SKM-1 (cell line): ENCODE results near the gene TMEM135.

Source experiments
- DNase-seq: peaks from one replicate; lab custom pipeline; 2025; ENCODE audit not compliant: unreplicated experiment; lab: John Stamatoyannopoulos, UW

The TMEM135 gene

DNA sequence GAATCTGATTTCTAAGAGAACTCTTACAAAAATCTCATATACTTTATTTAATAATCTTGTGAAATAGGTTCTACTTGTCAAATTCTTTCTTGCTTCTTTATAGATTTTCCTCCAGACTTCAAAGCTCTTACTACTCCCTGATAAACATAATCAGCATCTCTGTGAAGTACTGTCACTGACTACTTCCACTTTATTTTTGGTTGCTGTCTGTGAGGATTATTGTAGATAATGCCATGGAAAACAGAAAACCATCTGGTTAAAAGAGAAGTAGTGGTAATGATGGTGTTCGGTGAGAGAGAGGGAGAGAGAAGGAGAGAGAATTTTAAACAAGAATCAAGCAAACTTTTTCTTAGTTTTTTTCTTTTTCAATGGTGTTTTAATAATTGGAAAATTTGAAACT lies 152.3 kb downstream of the TMEM135 start:
- DNase-seq: no peak

DNA sequence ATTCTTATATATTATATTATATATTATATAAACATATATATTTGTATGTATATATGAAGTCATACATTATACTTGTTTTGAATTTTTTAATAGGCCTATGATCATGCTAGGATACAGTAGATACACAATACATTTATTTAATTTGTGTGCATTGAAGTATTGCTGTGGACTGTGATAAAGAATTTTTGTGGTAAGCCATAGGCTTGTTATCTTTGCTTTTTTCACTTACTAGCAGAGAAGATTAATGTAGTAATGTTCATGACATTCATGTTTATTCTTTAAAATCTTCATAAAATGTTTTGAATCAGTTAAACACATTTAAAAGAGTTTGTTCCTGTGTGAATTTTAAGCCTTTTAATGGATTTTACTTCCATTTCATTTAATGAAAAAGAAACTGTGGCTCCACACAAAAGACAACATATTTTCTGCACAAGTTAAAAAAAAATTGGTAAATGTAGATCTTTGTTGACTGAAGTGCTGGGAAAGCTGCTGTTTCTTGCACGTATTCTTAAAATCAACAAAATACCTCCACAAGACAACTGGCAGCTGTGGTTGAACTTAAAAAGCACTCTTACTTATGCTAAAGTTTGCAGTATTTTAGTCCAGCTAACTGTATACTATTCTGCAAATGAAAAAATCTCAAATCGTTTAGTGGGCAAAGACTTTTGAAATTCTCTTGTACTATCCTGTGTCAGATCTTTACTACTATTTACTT lies 156.2 kb downstream of the TMEM135 start:
- no peak for DNase-seq

DNA sequence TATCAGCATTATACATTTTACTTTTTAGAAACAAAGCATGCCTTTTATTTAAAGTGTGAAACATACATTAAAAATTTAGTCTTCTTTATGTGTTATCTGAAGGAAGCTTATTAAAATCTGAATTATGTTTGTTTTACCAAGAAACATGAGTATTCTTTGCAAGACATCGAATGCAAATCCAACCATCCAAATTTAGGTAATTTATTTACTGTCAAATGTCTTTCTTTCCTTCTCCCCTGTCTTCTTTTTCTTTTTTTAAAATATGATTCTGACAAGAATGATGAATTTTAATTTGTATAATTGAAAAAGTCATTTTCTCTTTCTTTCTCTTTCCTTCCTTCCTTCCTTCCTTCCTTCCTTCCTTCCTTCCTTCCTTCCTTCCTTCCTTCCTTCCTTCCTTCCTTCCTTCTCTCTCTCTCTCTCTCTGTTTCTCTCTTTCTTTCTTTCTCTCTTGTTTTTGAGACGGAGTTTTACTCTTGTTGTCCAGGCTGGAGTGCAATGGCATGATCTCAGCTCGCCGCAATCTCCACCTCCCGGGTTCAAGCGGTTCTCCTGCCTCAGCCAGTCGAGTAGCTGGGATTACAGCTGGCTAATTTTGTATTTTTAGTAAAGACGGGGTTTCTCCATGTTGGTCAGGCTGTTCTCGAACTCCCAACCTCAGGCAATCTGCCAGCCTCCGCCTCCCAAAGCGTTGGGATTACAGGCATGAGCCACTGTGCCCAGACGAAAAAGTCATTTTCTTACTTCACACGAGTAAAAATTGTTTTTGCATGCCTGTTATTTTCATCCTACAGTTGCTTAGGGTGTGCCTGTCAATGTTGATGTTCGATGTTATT lies 157.5 kb downstream of the TMEM135 start:
- no peak for DNase-seq

DNA sequence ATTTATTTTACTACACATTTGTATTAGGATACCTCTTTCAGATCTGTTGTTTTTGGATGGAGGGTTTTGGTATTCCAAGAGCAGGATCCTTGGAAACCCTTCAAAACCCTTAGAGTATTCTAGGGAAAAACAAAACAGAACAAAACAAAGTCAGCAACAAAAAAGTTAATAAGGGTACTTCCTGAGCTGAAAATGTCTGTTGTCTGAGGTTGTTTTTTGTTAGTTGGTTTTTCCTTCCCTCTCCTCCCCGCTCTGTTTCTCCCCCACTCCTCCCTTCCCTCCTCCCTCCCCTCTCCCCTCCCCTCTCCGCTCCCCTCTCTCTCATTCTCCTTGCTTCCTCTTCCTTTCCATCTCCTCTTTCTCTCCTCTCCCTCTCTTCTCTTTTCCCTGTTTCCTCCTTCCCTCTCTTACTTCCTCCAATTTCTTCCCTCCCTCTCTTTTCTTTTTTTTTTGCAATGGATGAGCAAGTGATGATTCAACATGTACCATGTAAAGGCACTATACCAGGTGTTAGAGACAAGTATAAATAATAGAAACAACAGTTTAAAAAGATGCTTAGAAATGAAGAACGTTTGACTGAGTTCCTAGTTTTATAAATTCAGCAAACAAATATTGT lies 160.6 kb downstream of the TMEM135 start:
- DNase-seq: no peak

DNA sequence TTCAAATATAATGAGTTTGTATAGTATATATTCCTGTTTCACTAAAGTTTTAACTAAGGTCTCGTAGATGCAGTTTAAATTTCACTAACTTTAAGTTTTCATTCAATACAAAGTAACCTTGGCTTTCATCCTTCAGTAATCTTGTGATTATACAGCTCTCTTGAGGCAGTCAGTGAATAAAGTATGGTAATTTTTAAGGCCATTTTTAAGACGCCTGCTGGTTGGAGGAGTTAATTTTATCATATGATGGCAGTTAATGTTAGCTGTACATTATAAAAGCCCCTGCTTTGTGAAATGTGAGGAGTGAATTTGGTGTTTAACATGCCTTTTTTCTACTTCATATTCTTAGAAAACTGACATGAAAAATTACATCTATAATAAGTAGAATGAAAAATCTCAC lies 163.6 kb downstream of the TMEM135 start:
- no peak for DNase-seq

DNA sequence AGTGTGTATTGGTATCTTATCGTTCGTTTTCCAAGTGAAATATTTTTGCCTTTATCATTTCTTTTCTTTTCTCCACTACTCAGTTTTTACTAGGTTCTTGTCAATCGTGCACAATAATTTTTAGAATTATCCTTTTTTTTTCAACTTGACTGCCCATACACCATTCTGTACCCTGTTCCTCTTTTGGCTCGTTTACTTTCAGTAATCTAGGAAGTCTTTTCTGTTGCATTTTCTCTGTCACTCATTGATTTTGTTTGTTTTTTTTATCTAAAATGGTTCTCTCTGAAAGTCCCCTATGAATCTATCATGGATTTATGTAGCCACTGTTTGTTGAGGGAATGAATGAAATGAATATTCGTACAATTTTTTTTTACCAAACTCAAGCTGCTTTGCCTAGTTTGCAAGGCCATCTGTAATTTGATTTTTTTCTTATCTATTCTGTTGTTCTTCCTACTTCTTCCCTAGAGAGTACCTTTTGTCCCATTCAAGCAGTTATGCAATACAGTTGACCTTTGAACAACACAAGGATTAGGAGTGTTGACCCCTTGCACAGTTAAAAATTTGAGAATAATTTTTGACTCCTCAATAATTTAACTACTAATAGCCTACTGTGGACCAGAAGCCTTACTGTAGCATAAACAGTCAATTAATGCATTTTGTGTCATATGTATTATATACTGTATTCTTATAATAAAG lies 166.3 kb downstream of the TMEM135 start:
- no peak for DNase-seq

DNA sequence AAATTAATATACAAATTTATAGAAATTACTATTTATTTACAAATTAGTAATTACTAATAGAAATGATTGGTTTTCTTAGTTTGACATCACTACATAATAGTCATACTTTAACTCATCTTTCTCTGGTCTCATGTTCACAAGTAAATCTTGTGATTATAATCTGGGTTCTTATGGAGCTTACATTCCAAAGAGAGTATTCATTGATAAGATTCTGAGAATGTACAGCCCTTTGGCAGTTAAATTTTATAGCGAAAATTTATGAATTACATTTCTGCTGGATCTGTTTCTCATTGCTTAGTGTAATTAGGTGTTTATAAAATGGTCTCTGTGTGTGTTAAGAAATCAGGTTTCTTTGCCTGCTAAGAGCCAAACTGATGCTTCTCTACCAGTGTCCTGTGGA lies 175.2 kb downstream of the TMEM135 start:
- no peak for DNase-seq

DNA sequence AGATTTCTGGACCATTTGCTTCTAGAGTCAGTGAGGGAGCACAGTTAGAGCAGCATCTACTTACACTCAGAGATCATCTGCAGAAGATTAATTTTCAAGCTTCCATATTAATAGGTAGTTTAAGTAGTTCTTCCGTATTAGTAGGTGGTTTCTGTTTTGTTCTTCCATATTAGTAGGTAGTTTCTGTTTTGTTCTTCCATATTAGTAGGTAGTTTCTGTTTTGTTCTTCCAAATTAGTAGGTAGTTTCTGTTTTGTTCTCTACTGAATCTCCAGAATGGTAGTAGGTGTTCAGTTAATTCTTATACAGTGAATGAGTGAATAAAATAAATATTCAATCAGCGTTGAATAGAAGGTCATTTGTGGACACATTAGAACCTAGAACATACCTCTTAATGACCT lies 175.7 kb downstream of the TMEM135 start:
- DNase-seq: no peak

DNA sequence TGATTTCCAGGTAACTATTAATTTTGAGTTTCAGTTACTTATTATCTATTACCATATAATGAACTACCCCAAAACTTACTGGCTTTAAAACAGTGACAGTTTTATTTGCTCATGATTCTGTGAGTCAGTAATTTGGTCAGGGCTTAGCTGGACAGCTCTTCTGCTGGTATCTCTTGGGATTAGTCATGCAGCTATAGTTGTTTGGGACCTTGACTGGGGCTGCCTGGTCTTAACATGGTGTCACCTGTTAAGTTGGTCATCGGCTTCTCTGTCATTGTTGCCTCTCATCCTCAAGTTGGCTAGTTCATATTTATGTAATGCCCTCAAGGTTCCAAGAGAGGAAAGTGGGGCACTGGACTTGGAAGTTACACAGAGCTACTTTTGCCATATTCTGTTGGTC lies 177.5 kb downstream of the TMEM135 start:
- no peak for DNase-seq

DNA sequence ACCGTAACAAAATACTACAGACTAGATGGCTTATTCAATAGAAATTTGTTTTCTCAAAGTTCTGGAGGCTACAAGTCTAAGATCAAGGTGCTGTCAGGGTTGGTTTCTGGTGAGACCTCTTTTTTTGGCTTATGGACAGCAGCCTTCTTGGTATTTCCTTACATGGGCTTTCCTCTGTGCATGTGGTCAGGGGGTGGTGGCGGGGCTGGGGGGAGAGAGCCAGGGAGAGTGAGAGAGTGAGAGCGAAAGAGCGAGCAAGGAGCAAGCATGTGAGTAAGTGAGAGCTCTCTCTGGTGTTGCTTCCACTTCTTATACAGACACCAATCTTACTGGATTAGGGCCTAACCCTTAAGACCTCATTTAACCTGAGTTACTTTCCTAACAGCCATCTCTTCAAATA lies 181.5 kb downstream of the TMEM135 start:
- no peak for DNase-seq

DNA sequence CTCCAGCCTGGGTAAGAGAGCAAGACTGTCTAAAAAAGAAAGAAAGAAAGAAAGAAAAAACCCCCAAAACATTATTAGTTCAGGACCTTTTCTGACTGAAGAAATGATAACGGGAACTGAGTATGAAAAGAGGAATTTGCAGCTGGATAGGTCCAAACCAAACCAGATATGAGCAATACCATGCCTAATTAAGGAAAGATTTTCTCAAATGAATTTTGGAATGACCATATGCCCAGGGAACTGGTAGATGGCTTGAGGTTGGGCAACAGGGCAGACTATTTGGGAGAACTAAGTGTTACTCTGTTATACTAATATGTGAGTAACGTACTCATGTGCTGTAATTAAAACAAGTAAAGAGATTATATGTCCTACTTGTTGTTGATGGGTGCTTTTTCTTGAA lies 186.1 kb downstream of the TMEM135 start:
- no peak for DNase-seq

DNA sequence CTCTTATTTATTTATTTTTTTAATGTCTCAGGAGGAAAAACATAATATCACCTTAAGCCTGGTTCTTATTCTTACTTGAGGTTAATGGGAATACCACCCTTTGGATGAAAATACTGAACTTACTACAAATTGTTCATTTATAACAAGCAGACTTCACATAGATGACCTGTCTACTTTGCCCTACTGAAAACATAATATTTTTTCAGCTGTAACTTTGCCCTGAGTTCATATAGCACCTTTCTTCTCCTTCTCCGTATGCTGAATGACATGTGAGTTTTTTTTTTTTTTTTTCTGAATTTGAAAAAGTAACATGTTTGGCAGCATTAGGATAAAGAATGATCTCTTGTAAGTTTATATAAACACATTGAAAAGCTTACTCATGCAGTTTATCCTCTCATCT lies 186.8 kb downstream of the TMEM135 start:
- DNase-seq: no peak

DNA sequence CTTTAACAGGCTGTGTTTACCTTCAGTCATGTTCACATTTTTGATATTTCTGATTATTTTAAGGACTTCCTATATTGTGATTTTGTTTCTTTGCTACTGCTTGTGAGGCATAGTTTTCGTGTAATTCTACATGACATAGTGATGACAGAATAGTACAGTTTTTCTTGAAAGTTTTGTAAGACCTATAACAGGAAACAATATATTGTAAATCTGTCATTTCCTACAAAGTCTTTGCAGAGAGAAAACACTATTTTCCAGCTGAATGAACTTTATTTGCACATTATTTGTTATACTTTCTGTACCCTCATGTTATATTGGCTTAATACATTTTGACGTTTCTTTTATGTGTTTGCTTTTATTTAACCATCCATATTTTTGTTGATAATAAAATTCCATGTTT lies 191.1 kb downstream of the TMEM135 start:
- no peak for DNase-seq

DNA sequence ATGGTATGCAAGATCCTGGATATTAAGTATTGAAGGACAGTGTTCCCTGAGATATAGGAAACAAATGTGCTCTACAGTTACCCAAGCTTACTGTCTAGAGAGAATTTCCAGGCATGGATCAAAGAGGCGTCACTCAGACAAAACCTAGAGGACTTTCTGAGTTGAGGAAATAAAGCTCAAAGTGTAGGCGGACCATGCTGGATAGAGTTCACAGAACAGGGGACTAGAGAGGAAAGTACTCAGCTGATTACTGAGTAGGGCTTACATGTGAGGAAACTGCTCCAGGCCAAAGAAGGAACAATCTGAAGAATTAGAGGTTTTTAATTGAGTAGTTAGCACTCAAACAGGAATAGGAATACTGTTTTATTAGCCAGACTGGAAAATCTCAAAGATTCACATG lies 193.3 kb downstream of the TMEM135 start:
- no peak for DNase-seq

DNA sequence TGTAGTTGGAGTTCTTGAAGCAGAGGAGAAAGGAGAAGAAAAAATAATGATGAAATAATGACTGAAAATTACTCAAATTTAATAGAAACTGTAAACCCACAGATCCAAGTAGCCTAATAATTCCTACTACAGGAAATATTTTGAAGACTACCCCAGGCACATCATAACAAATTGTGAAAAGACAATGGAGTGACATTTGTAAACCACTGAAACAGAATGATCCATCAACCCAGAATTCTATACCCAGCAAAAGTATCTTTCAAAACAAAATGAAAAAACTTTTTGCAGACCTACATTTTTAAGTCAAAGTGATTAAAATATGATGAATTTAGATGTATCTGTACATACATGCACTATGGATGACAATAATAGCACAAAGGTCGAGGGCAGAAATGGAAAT lies 194.6 kb downstream of the TMEM135 start:
- DNase-seq: no peak

DNA sequence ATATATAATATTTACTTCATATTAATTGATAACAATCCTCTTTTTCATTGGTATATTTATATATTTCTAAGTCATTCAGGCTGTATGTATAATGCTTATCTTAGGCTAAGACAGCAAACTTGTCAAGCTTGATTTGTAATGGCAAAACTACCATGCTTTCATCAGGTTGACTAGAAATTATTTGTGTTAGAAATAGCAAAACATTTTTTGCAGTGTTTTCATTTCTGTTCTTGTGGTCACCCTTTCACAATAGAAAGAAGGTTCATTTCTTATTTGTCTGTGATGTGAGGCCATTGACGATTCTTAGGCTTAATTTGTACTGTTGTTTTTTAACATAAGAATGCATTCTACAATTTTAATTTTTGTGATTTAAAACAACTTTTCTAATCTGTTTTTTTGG lies 197.6 kb downstream of the TMEM135 start:
- no peak for DNase-seq

DNA sequence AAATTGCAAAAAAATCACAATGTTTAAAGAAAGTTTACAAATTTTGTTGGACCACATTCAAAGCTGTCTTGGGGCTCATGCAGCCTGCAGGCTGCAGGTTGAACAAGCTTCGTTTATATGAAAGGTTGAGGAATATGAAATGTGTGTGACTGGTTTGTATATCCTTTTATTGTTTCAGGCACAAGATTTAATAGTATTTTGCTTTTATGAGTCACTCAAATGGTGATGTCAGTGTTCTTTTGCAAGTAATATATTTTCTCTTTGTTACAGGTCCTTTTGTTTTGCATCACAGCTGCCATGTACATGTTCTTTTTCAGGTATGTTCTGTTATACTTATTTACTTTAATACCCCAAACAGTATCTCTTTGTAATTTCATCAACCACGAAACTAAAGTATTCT lies 198.6 kb downstream of the TMEM135 start:
- no peak for DNase-seq

DNA sequence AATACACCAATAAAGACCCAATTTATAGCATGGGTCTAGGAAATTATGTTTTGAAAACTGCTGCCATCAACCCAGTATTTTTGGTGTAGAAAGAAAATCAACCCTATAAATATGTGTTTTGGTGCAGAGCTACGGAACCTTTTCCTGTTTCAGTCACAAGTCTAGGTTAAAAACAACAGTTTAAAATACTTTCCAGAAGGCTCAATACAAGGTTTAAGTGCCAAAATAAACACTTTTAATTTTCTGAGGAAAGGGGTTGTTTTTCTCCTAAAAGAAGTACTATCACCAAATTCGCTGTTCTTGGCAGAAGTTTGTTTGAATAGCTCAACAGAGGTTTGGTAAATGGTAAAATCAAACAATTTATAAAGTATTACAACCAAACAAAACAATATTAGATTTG lies 201.3 kb downstream of the TMEM135 start:
- no peak for DNase-seq

DNA sequence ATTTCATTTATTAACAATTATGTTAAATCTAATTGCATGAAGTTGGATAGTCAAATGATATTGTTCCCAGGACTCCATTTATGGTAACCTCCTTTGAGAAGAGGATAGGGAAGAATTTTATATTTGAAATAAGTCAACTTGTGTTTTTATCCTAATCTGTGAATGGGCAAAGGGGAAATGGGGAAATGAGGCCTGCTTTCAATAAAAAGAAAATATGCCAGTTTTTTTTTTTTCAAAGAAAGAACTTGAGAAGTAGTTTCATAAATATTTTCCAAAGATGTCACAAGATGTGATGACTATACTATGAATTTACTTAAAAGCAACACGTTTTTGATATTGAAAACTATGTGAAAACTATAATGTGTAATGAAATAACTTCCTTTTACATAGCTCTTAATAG lies 201.8 kb downstream of the TMEM135 start:
- DNase-seq: no peak

DNA sequence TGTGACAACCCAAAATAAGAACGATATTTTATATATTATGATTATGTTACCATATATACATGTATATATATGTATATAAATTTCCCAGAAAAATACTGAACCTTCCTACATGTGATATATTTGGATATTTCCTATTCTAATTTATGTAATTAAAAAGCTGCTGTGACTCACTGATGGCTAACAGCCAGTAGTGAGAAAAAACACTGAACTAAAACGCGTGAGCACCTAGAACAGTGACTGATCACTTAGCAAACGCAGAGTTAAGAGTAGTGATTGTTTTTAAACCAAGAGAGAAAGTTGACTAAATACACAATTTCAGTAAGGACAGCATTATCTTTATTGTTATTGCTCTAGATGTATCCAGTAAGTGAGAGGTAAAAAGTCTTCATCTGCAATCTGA lies 213.8 kb downstream of the TMEM135 start:
- DNase-seq: no peak

DNA sequence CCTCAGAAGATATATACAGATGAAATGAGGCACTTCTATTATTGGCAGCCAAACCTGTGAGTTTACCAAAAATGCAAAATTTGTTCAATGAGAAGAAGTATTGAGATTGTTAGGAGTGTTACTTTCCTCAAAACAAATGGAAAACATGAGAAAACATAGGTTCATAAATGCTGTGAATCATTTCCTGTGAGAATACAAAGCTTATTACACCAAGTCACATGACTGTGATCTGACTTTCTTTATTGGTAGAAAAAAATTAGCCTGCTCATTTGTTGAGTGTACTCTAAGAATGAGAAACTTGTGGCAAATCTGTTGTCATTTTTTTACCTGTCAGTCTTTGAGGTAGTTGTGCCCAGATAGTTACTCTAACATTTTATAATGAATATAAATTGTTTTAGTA lies 215.1 kb downstream of the TMEM135 start:
- DNase-seq: no peak

DNA sequence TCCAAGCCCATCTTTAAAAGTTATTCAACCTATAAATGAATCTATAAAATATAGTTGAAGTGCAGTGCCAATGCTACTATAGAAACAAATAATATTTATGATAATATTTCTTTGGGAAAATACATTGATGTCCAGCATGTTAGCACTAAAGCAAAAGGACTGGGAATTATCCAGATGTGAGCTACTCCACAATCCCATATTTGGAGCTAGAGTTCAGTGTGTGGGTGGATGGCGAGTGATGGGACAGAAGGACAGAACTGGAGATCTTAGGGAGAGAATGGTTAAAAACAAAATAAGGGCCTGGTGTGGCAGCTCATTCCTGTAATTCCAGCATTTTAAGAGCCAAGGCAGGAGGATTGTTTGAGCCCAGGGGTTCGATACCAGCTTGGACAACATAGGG lies 216.8 kb downstream of the TMEM135 start:
- no peak for DNase-seq
